CD14-positive monocyte (primary cell): ENCODE data around the gene CXorf49. TPM values are rescaled to one million over a fixed set of nuclear protein-coding genes. Genes with fewer than 3 reads are reported as not detected.

Experiments used
- DNase-seq, 3 donors: peaks; one replicate each; pipeline ENCODE4 v3.0.0-alpha.2; 2011 to 2022
- H2AFZ ChIP-seq: 2 replicates; pipeline ENCODE4 v1.6.0; 2012; ENCODE audit warnings: mild to moderate bottlenecking, low read depth, low read length, inconsistent platforms; ENCODE audit not compliant: insufficient read depth, poor library complexity, severe bottlenecking
- H3K27ac ChIP-seq, 2 donors: 1 replicate in 1 of 2; 2 replicates in 1 of 2; pipeline ENCODE4 v1.5.1; 2012 to 2013; ENCODE audit warnings: low read length in 2 of 2, control low read depth in 1 of 2, inconsistent platforms in 1 of 2, low read depth in 1 of 2, mild to moderate bottlenecking in 1 of 2
- H3K27me3 ChIP-seq, 2 donors: one replicate each; pipeline versions ENCODE4 v1.6.0 to v1.6.1; 2011 to 2013; ENCODE audit warnings: low read length in 2 of 2; ENCODE audit not compliant: control insufficient read depth in 2 of 2, insufficient read depth in 2 of 2
- H3K36me3 ChIP-seq, 2 donors: replicated peaks in 1 of 2; 1 replicate in 1 of 2; 2 replicates in 1 of 2; pipeline versions ENCODE4 v1.5.1 to v1.6.1; 2012 to 2013; ENCODE audit warnings: low read length in 2 of 2, control low read depth in 1 of 2, inconsistent platforms in 1 of 2, mild to moderate bottlenecking in 1 of 2; ENCODE audit not compliant: insufficient read depth in 2 of 2, control insufficient read depth in 1 of 2
- H3K4me1 ChIP-seq, 2 donors: 1 replicate in 1 of 2; 2 replicates in 1 of 2; pipeline versions ENCODE4 v1.5.1 to v1.6.1; 2012 to 2013; ENCODE audit warnings: low read length in 2 of 2, control low read depth in 1 of 2, inconsistent platforms in 1 of 2, mild to moderate bottlenecking in 1 of 2, moderate library complexity in 1 of 2; ENCODE audit not compliant: insufficient read depth in 2 of 2, control insufficient read depth in 1 of 2
- H3K4me2 ChIP-seq: replicated peaks from 2 replicates; pipeline ENCODE3; 2012; ENCODE audit warnings: low read length, moderate library complexity, mild to moderate bottlenecking; ENCODE audit not compliant: poor library complexity, severe bottlenecking; ENCODE audit errors: extremely low read depth
- H3K4me3 ChIP-seq, 3 experiments: fragments of 200-600 bp in 1 of 3; sonication (generic) in 1 of 3; replicated peaks in 1 of 3; 1 replicate in 2 of 3; 2 replicates in 1 of 3; pipeline ENCODE4 v1.5.1; 2011 to 2013; ENCODE audit warnings: low read length in 3 of 3, mild to moderate bottlenecking in 3 of 3, control low read depth in 2 of 3, low read depth in 2 of 3, inconsistent platforms in 1 of 3, moderate library complexity in 1 of 3
- H3K79me2 ChIP-seq: 2 replicates; pipeline ENCODE4 v1.6.0; 2012; ENCODE audit warnings: mild to moderate bottlenecking, control low read depth, inconsistent platforms, low read length, moderate library complexity; ENCODE audit not compliant: insufficient read depth
- H3K9ac ChIP-seq: 2 replicates; pipeline ENCODE4 v1.6.0; 2017; ENCODE audit warnings: low read length, mild to moderate bottlenecking; ENCODE audit not compliant: insufficient read depth, poor library complexity, severe bottlenecking
- H3K9me3 ChIP-seq, 2 donors: replicated peaks in 1 of 2; 1 replicate in 1 of 2; 2 replicates in 1 of 2; pipeline versions ENCODE4 v1.5.1 to v1.6.1; 2012 to 2013; ENCODE audit warnings: low read length in 2 of 2, control low read depth in 1 of 2; ENCODE audit not compliant: control insufficient read depth in 1 of 2, insufficient read depth in 1 of 2
- H4K20me1 ChIP-seq: 2 replicates; pipeline ENCODE4 v1.6.0; 2012; ENCODE audit warnings: mild to moderate bottlenecking, low read length, control low read depth, moderate library complexity; ENCODE audit not compliant: insufficient read depth
- H3K27ac Mint-ChIP-seq, 7 donors: one replicate each; pipeline ENCODE4 v1.8.0; 2020; ENCODE audit warnings: mild to moderate bottlenecking in 7 of 7, mixed read lengths in 7 of 7, moderate library complexity in 6 of 7, inconsistent platforms in 2 of 7
- H3K27me3 Mint-ChIP-seq, 3 donors: one replicate each; pipeline ENCODE4 v1.8.0; 2021 to 2022; ENCODE audit warnings: low read depth in 3 of 3, mild to moderate bottlenecking in 3 of 3, mixed read lengths in 3 of 3, moderate library complexity in 3 of 3, inconsistent platforms in 1 of 3
- H3K36me3 Mint-ChIP-seq, 2 donors: one replicate each; pipeline ENCODE4 v1.8.0; 2020; ENCODE audit warnings: mixed read lengths in 2 of 2, inconsistent platforms in 1 of 2, mild to moderate bottlenecking in 1 of 2
- H3K4me1 Mint-ChIP-seq: one replicate; pipeline ENCODE4 v1.8.0; 2020; ENCODE audit warnings: mild to moderate bottlenecking, mixed read lengths
- H3K4me3 Mint-ChIP-seq, 2 donors: one replicate each; pipeline ENCODE4 v1.8.0; 2020; ENCODE audit warnings: mild to moderate bottlenecking in 2 of 2, mixed read lengths in 2 of 2, moderate library complexity in 1 of 2
- H3K9me3 Mint-ChIP-seq, 7 donors: one replicate each; pipeline ENCODE4 v1.8.0; 2020 to 2022; ENCODE audit warnings: mixed read lengths in 7 of 7, mild to moderate bottlenecking in 6 of 7, moderate library complexity in 6 of 7, inconsistent platforms in 2 of 7
- CTCF ChIP-seq: fragments of 200-600 bp; IDR thresholded peaks from one replicate; pipeline ENCODE4 v1.8.0; 2022; ENCODE audit warnings: antibody characterized with exemption, mild to moderate bottlenecking
- WGBS: methylation state at CpG from one replicate; pipeline ENCODE4 v1.1.5; 2013; ENCODE audit warnings: missing lambda C conversion rate; ENCODE audit not compliant: insufficient coverage; 5-methylcytosine and 5-hydroxymethylcytosine counted together
- intact Hi-C, 2 donors: fragments of 100-400 bp; cut with micrococcal nuclease; formaldehyde crosslinking; loops; one replicate each; pipeline versions ENCODE4 v1.15.0 to v1.15.1; 2023
- polyA plus RNA-seq, 3 donors: library from polyadenylated mRNA; depleted of rRNA in 1 of 3; unstranded in 2 of 3; stranded (reverse) in 1 of 3; fragments of 300-500 nt in 2 of 3; fragments of >200 nt in 1 of 3; fragmentation: Illumina TruSeq in 2 of 3; gene quantifications; 1 replicate in 2 of 3; 2 replicates in 1 of 3; pipeline ENCODE4 v1.2.3, GENCODE V29; 2012 to 2021

CXorf49 gene
- polyA plus RNA-seq, 3 donors, result not detected

DNA sequence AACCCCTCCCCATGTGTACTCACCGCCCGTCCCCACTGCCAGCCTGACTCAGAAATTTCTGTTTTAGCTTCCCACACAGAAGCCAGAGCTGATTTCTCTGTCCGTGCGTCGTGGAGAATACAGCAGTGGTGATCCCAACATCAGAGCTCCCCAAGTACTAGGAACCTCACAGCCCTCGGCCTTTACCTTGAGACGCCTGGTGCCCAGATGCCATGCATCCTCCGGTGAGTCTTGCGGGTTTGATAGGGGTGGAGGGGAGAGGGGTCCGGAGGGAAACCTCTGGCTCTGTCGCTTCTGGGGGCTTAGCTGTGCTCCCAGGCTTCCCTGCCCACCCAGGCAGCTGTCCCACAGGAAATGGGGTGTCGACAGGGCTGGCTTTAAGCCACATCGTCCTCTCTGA, 48.6 kb downstream of the CXorf49 start:
- no peaks in the 10 kb centered on the region for H3K4me1 ChIP-seq
- no peak overlapping the region for H3K9ac ChIP-seq
- H4K20me1 ChIP-seq, result no peaks in the 10 kb centered on the region
- H3K27ac Mint-ChIP-seq, result no peak overlapping the region
- DNase-seq, result no peak
- no peak for TF ChIP-seq CTCF
- H3K4me3 ChIP-seq, result no peak overlapping the region
- H3K4me2 ChIP-seq, result no peak overlapping the region
- intact Hi-C loops, result no loop called here
- H3K9me3 Mint-ChIP-seq, result no peaks in the 10 kb centered on the region
- no peak overlapping the region for H2AFZ ChIP-seq
- no peaks in the 10 kb centered on the region for H3K27me3 ChIP-seq
- no peaks in the 10 kb centered on the region for H3K79me2 ChIP-seq
- H3K4me1 Mint-ChIP-seq, result peaks cover 7% of the 10 kb centered on the region
- no peak overlapping the region for H3K4me3 Mint-ChIP-seq
- H3K27me3 Mint-ChIP-seq, result peaks cover 7 to 29% (median 18%) of the 10 kb centered on the region in 3 donors
- no peaks in the 10 kb centered on the region for H3K36me3 ChIP-seq
- no peak overlapping the region for H3K27ac ChIP-seq
- no peaks in the 10 kb centered on the region for H3K9me3 ChIP-seq
- whole genome bisulfite sequencing, result no CpG with 5 or more reads among the region's 13 CpGs
- no peaks in the 10 kb centered on the region for H3K36me3 Mint-ChIP-seq

DNA sequence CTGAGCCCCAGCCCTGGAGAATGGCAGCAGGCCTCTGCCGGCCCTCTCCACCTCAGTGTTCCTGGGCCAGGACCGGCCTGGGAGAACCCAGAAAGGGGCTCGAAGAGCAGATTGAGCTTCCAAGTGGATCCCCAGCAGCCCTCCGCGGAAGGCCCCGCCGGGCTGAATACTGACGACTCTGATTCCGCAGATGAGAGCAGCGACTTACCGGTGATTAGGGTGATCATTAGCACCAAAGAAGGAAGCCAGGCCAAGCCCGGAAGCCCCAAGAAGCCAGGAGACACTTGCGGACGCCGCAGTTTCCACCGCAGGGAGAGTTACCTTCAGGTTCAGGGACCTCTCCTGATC, 49.9 kb downstream of the CXorf49 start:
- intact Hi-C loops, result no loop called here
- no peaks in the 10 kb centered on the region for H3K9me3 ChIP-seq
- H3K27me3 ChIP-seq, result no peaks in the 10 kb centered on the region
- H3K9ac ChIP-seq, result no peak overlapping the region
- peak overlapping the region in 1 of 7 donors; percentile 19 for H3K27ac Mint-ChIP-seq
- H3K4me3 ChIP-seq, result no peak overlapping the region
- H3K4me3 Mint-ChIP-seq, result no peak overlapping the region
- H3K27ac ChIP-seq, result no peak overlapping the region
- H3K4me2 ChIP-seq, result no peak overlapping the region
- H3K79me2 ChIP-seq, result no peaks in the 10 kb centered on the region
- H2AFZ ChIP-seq, result no peak overlapping the region
- H3K9me3 Mint-ChIP-seq, result no peaks in the 10 kb centered on the region
- H3K36me3 ChIP-seq, result no peaks in the 10 kb centered on the region
- peaks cover 8 to 29% (median 19%) of the 10 kb centered on the region in 3 donors for H3K27me3 Mint-ChIP-seq
- no peak for TF ChIP-seq CTCF
- H3K36me3 Mint-ChIP-seq, result no peaks in the 10 kb centered on the region
- no peak for DNase-seq
- WGBS, result 99% methylated on average over 11 of the region's 16 CpGs
- no peaks in the 10 kb centered on the region for H4K20me1 ChIP-seq
- no peaks in the 10 kb centered on the region for H3K4me1 ChIP-seq
- H3K4me1 Mint-ChIP-seq, result peaks cover 9% of the 10 kb centered on the region
